ENCODE results near the gene RABL6.
A peak's percentile ranks its signal among the peaks of the same experiment; 100 is the strongest.
"Not testable (repeated sequence)": the region's sequence is repeated elsewhere in the genome, so short reads cannot be mapped to it uniquely, and the experiment has no call there.

Gene RABL6

GRCh38 chr9:136842380-136842948, 34.7 kb downstream of the RABL6 start, which contains the start of gene AJM1 (continued):
- TF ChIP-seq ZBTB26 (tag by site-specific recombination; optimal IDR thresholded peaks at IDR 0.05) (peak; percentile 50), PRDM10 (tag by site-specific recombination; IDR thresholded peaks at IDR 0.05) (peak; percentile 31), ZFP69B (tag by site-specific recombination; IDR thresholded peaks at IDR 0.05) (peak; percentile 92), ZNF391 (tag by site-specific recombination; IDR thresholded peaks at IDR 0.05; ENCODE audit: borderline replicate concordance, low read depth) (peak; percentile 44; the same call in 1 of the 2 replicates), ZBTB48 (tag by site-specific recombination; IDR thresholded peaks at IDR 0.05) (peak; percentile 89), KLF8 (tag by site-specific recombination; IDR thresholded peaks at IDR 0.05) (peak; percentile 90), WT1 (tag by site-specific recombination; IDR thresholded peaks at IDR 0.05) (peak; percentile 33; the same call in 1 of the 2 replicates), SP7 (tag by site-specific recombination; IDR thresholded peaks at IDR 0.05) (peak; percentile 38), ZNF341 (tag by site-specific recombination; IDR thresholded peaks at IDR 0.05; ENCODE audit: low read depth) (peak; percentile 78), HIC1 (tag by site-specific recombination; IDR thresholded peaks at IDR 0.05) (peak; percentile 73; the same call in 1 of the 2 replicates), CTCF (tag by site-specific recombination; IDR thresholded peaks at IDR 0.05) (peak; percentile 94), KLF17 (tag by site-specific recombination; IDR thresholded peaks at IDR 0.05) (peak; percentile 72; the same call in 1 of the 2 replicates), ZBTB20 (tag by site-specific recombination; IDR thresholded peaks at IDR 0.05) (peak; percentile 58; the same call in 1 of the 2 replicates)

GRCh38 chr9:136843159-136843800, 35.5 kb downstream of the RABL6 start:
- H3K36me3 ChIP-seq (ENCODE audit: control insufficient read depth in 2 of 2, insufficient read depth in 1 of 2, low read length in 2 of 2) = peaks cover 0 to 25% of the 10 kb centered on the region in 2 experiments; a peak in 1 of 3 replicates
- H3K9me3 ChIP-seq (ENCODE audit: control insufficient read depth, insufficient read depth, low read depth, low read length); H3K4me3 ChIP-seq (ENCODE audit: low read depth, low read length); H3K27ac ChIP-seq (ENCODE audit: extremely low read depth, low read depth, low read length); H3K4me1 ChIP-seq (ENCODE audit: control insufficient read depth, insufficient read depth, low read length): not testable (repeated sequence)
- TF ChIP-seq GLIS1 (tag by site-specific recombination; IDR thresholded peaks at IDR 0.05) (peak; percentile 79), ZNF335 (tag by site-specific recombination; conservative IDR thresholded peaks at IDR 0.05) (0 out of 2 replicates have a peak, but pooled peaks have one; percentile 19), KLF8 (tag by site-specific recombination; IDR thresholded peaks at IDR 0.05) (peak; percentile 13; the same call in 1 of the 2 replicates), GLIS2 (tag by site-specific recombination; IDR thresholded peaks at IDR 0.05) (peak; percentile 62)
- ChIA-PET POLR2A (interaction anchor here (0.6 to 3.7 kb wide), 5 partner anchors 36 to 59 kb away, joined by 3 to 17 read pairs (median 10); partner anchors contain the start of genes RABL6 and TRAF2), CTCF (interaction anchor here (0.6 to 3.6 kb wide), 26 partner anchors 11 to 1406 kb away, joined by 3 to 27 read pairs (median 4); partner anchors contain the start of gene LCN15)
